Testis (tissue), 2 donors: ENCODE measurements around the gene BTBD6.

Experiments used
- CTCF ChIP-seq, 3 experiments: fragments of 450-650 bp in 2 of 3; fragments of 200-600 bp in 1 of 3; sonication (generic) in 1 of 3; IDR thresholded peaks; one replicate each; pipeline ENCODE4 v1.5.1; 2016 to 2019; ENCODE audit warnings: antibody characterized with exemption in 3 of 3, mild to moderate bottlenecking in 2 of 3, moderate library complexity in 1 of 3
- POLR2A ChIP-seq: fragments of 450-650 bp; IDR thresholded peaks from one replicate; pipeline ENCODE4 v1.6.1; 2017; ENCODE audit warnings: antibody characterized with exemption, mild to moderate bottlenecking, moderate library complexity

- TF ChIP-seq POLR2A, result no peak
- TF ChIP-seq CTCF (IDR thresholded peaks at IDR 0.05), result no peak
These were observed 23.0 kb downstream of the BTBD6 start for GRCh38 chr14:105271224-105271890.
